ENCODE measurements around the gene MET.

Gene MET

GRCh38 chr7:116828281-116828680 lies 156.3 kb downstream of the MET start:
- H3K9ac ChIP-seq (ENCODE audit: low read length): no peak overlapping the region
- no peak overlapping the region for H2AFZ ChIP-seq (ENCODE audit: low read depth, low read length, severe bottlenecking)
- H3K9me3 ChIP-seq (ENCODE audit: insufficient read depth, low read length): no peaks in the 10 kb centered on the region
- no peak overlapping the region for H3K4me3 ChIP-seq (ENCODE audit: insufficient read depth, low read length, poor library complexity, severe bottlenecking)
- TF ChIP-seq CTCF (IDR thresholded peaks at IDR 0.05; ENCODE audit: insufficient read depth, low read length, poor library complexity, severe bottlenecking) (no peak), EZH2phosphoT487 (conservative IDR thresholded peaks at IDR 0.05; ENCODE audit: low read length) (no peak)
- no peak overlapping the region for H3K4me2 ChIP-seq (ENCODE audit: low read depth, low read length, poor library complexity, severe bottlenecking)
- H3K27ac ChIP-seq (ENCODE audit: low read depth, low read length): no peak overlapping the region
- H3F3A ChIP-seq (ENCODE audit: insufficient read depth): no peaks in the 10 kb centered on the region
- H3K79me2 ChIP-seq (ENCODE audit: insufficient read depth, low read length): no peaks in the 10 kb centered on the region
- H3K9me2 ChIP-seq (replicated peaks; ENCODE audit: insufficient read depth, low read length): no peaks in the 10 kb centered on the region
- no peaks in the 10 kb centered on the region for H4K20me1 ChIP-seq (ENCODE audit: low read depth, low read length)
- H3K27me3 ChIP-seq (ENCODE audit: low read length): no peaks in the 10 kb centered on the region
- H3K36me3 ChIP-seq (ENCODE audit: low read length): no peaks in the 10 kb centered on the region

- no peaks in the 10 kb centered on the region for H4K20me1 ChIP-seq (ENCODE audit: low read depth, low read length)
- no peaks in the 10 kb centered on the region for H3K9me3 ChIP-seq (ENCODE audit: insufficient read depth, low read length)
- no peaks in the 10 kb centered on the region for H3K79me2 ChIP-seq (ENCODE audit: insufficient read depth, low read length)
- H2AFZ ChIP-seq (ENCODE audit: low read depth, low read length, severe bottlenecking): no peak overlapping the region
- H3K4me3 ChIP-seq (ENCODE audit: insufficient read depth, low read length, poor library complexity, severe bottlenecking): no peak overlapping the region
- H3K27ac ChIP-seq (ENCODE audit: low read depth, low read length): no peak overlapping the region
- H3K9ac ChIP-seq (ENCODE audit: low read length): no peak overlapping the region
- TF ChIP-seq EZH2phosphoT487 (conservative IDR thresholded peaks at IDR 0.05; ENCODE audit: low read length): no peak
- no peak for TF ChIP-seq CTCF (IDR thresholded peaks at IDR 0.05; ENCODE audit: insufficient read depth, low read length, poor library complexity, severe bottlenecking)
- no peaks in the 10 kb centered on the region for H3K9me2 ChIP-seq (replicated peaks; ENCODE audit: insufficient read depth, low read length)
- no peaks in the 10 kb centered on the region for H3K36me3 ChIP-seq (ENCODE audit: low read length)
- no peak overlapping the region for H3K4me2 ChIP-seq (ENCODE audit: low read depth, low read length, poor library complexity, severe bottlenecking)
- H3K27me3 ChIP-seq (ENCODE audit: low read length): no peaks in the 10 kb centered on the region
- H3F3A ChIP-seq (ENCODE audit: insufficient read depth): no peaks in the 10 kb centered on the region
These were observed 157.0 kb downstream of the MET start for GRCh38 chr7:116829041-116829440.

- no peaks in the 10 kb centered on the region for H3K27me3 ChIP-seq (ENCODE audit: low read length)
- no peak overlapping the region for H2AFZ ChIP-seq (ENCODE audit: low read depth, low read length, severe bottlenecking)
These were observed 157.5 kb downstream of the MET start for GRCh38 chr7:116829493-116829892.

More at GRCh38 chr7:116829493-116829892, 157.5 kb downstream of the MET start:
- H3K27ac ChIP-seq (ENCODE audit: low read depth, low read length): no peak overlapping the region
- H3K36me3 ChIP-seq (ENCODE audit: low read length): no peaks in the 10 kb centered on the region
- no peaks in the 10 kb centered on the region for H3K79me2 ChIP-seq (ENCODE audit: insufficient read depth, low read length)
- H3K4me2 ChIP-seq (ENCODE audit: low read depth, low read length, poor library complexity, severe bottlenecking): no peak overlapping the region
- H3K9me2 ChIP-seq (replicated peaks; ENCODE audit: insufficient read depth, low read length): no peaks in the 10 kb centered on the region
- H4K20me1 ChIP-seq (ENCODE audit: low read depth, low read length): no peaks in the 10 kb centered on the region
- H3K9me3 ChIP-seq (ENCODE audit: insufficient read depth, low read length): no peaks in the 10 kb centered on the region
- no peak overlapping the region for H3K9ac ChIP-seq (ENCODE audit: low read length)
- no peak overlapping the region for H3K4me3 ChIP-seq (ENCODE audit: insufficient read depth, low read length, poor library complexity, severe bottlenecking)
- H3F3A ChIP-seq (ENCODE audit: insufficient read depth): no peaks in the 10 kb centered on the region
- no peak for TF ChIP-seq CTCF (IDR thresholded peaks at IDR 0.05; ENCODE audit: insufficient read depth, low read length, poor library complexity, severe bottlenecking)
- TF ChIP-seq EZH2phosphoT487 (conservative IDR thresholded peaks at IDR 0.05; ENCODE audit: low read length): no peak

Measured in SU-DHL-6 (cell line).